Glutamatergic neuron (in vitro differentiated cells): ENCODE data around the gene SAFB. TPM values are rescaled to one million over a fixed set of nuclear protein-coding genes. Genes with fewer than 3 reads are reported as not detected.

Source experiments
- DNase-seq: peaks from one replicate; pipeline ENCODE4 v3.0.0; 2022
- H3K27ac Mint-ChIP-seq: one replicate; pipeline ENCODE4 v1.8.0; 2020; ENCODE audit warnings: mild to moderate bottlenecking, mixed read lengths, inconsistent platforms; ENCODE audit not compliant: unreplicated experiment
- H3K27me3 Mint-ChIP-seq: one replicate; pipeline ENCODE4 v1.8.0; 2020; ENCODE audit warnings: mild to moderate bottlenecking, moderate library complexity, mixed read lengths, inconsistent platforms; ENCODE audit not compliant: unreplicated experiment
- H3K36me3 Mint-ChIP-seq: one replicate; pipeline ENCODE4 v1.8.0; 2020; ENCODE audit warnings: mild to moderate bottlenecking, mixed read lengths, inconsistent platforms; ENCODE audit not compliant: unreplicated experiment
- H3K4me1 Mint-ChIP-seq: one replicate; pipeline ENCODE4 v1.8.0; 2020; ENCODE audit warnings: mild to moderate bottlenecking, low read depth, mixed read lengths, inconsistent platforms; ENCODE audit not compliant: unreplicated experiment
- H3K4me3 Mint-ChIP-seq: one replicate; pipeline ENCODE4 v1.8.0; 2020; ENCODE audit warnings: mild to moderate bottlenecking, mixed read lengths, inconsistent platforms; ENCODE audit not compliant: unreplicated experiment
- H3K9me3 Mint-ChIP-seq: one replicate; pipeline ENCODE4 v1.8.0; 2020; ENCODE audit warnings: mild to moderate bottlenecking, moderate library complexity, mixed read lengths, inconsistent platforms; ENCODE audit not compliant: unreplicated experiment
- CTCF ChIP-seq: fragments of 200-600 bp; sonication (generic); IDR thresholded peaks from one replicate; pipeline ENCODE4 v1.5.0; 2021; ENCODE audit not compliant: partially characterized antibody, unreplicated experiment
- total RNA-seq: library from RNA; stranded (reverse); fragmentation: NEBNext Ultra II Directional; extraction: Animal tissue kit (Norgen Biotek cat#: 25700); gene quantifications from one replicate; pipeline ENCODE4 v1.2.1, GENCODE V29; 2021; ENCODE audit not compliant: unreplicated experiment

The SAFB gene
- total RNA-seq, 1 donor from 2014 or later, result 133 TPM

DNA sequence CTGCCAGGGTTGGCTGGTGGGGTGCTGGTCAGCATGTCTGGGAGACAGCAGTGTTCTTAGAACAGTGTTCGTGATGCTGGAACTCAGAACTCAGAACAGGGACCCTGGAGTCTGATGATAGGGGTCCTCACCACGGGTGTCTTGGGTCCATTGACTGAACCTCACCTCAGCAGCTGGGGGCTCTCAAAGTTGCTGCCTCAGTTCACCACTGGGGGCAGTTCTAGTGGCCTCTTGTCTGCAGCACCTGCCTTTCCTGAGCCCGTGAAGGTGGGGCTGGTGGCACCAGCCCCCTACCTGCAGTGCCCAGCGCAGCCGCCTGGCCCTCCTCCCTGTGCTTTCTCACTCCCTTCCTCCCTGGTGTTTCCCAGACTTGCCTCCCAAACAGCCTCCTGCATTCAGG is 28.5 kb downstream of the SAFB start:
- H3K4me1 Mint-ChIP-seq, result peaks cover 9% of the 10 kb centered on the region
- no peaks in the 10 kb centered on the region for H3K9me3 Mint-ChIP-seq
- no peak for TF ChIP-seq CTCF
- H3K36me3 Mint-ChIP-seq, result no peaks in the 10 kb centered on the region
- peaks cover 3% of the 10 kb centered on the region for H3K27me3 Mint-ChIP-seq
- H3K4me3 Mint-ChIP-seq, result no peak overlapping the region
- no peak for DNase-seq
- H3K27ac Mint-ChIP-seq, result no peak overlapping the region

GRCh38 chr19:5652261-5652660 is 29.4 kb downstream of the SAFB start:
- Mint-ChIP-seq H3K27me3 (peaks cover 2% of the 10 kb centered on the region), H3K27ac (peak overlapping the region; percentile 22), H3K4me1 (peaks cover 9% of the 10 kb centered on the region), H3K36me3 (no peaks in the 10 kb centered on the region), H3K9me3 (no peaks in the 10 kb centered on the region), H3K4me3 (no peak overlapping the region)
- DNase-seq, result peak; percentile 37
- TF ChIP-seq CTCF, result no peak

GRCh38 chr19:5654931-5655330 is 32.0 kb downstream of the SAFB start:
- DNase-seq, result no peak

GRCh38 chr19:5655412-5655811 is 32.5 kb downstream of the SAFB start:
- DNase-seq, result no peak
- Mint-ChIP-seq H3K27me3 (peaks cover 2% of the 10 kb centered on the region), H3K36me3 (no peaks in the 10 kb centered on the region), H3K4me1 (peaks cover 7% of the 10 kb centered on the region), H3K9me3 (peaks cover 2% of the 10 kb centered on the region), H3K4me3 (no peak overlapping the region), H3K27ac (no peak overlapping the region)
- TF ChIP-seq CTCF, result no peak

More at GRCh38 chr19:5654931-5655330, 32.0 kb downstream of the SAFB start:
- Mint-ChIP-seq H3K27ac (no peak overlapping the region), H3K27me3 (peaks cover 2% of the 10 kb centered on the region), H3K4me1 (peaks cover 9% of the 10 kb centered on the region), H3K4me3 (no peak overlapping the region), H3K36me3 (no peaks in the 10 kb centered on the region), H3K9me3 (peaks cover 2% of the 10 kb centered on the region)
- TF ChIP-seq CTCF, result no peak

GRCh38 chr19:5661483-5661882 is 38.6 kb downstream of the SAFB start:
- H3K4me1 Mint-ChIP-seq, result peaks cover under 1% of the 10 kb centered on the region
- no peak for TF ChIP-seq CTCF
- no peak for DNase-seq
- H3K27ac Mint-ChIP-seq, result no peak overlapping the region
- H3K4me3 Mint-ChIP-seq, result no peak overlapping the region
- H3K9me3 Mint-ChIP-seq, result peaks cover 2% of the 10 kb centered on the region
- no peaks in the 10 kb centered on the region for H3K27me3 Mint-ChIP-seq
- no peaks in the 10 kb centered on the region for H3K36me3 Mint-ChIP-seq
